Keratinocyte (primary cell): ENCODE data around the gene SLC1A2. TPM values are rescaled to one million over a fixed set of nuclear protein-coding genes. Genes with fewer than 3 reads are reported as not detected.

Experiments
- DNase-seq: peaks from one replicate; pipeline ENCODE4 v3.0.0-alpha.2; 2011; ENCODE audit warnings: low read depth, missing footprints, low spot score
- FAIRE-seq: peaks from 2 replicates; lab custom pipeline; 2011; peaks lifted over from hg19 to GRCh38; lab: Jason Lieb, UNC
- H2AFZ ChIP-seq: 2 replicates; pipeline ENCODE4 v1.6.0; 2012; ENCODE audit warnings: low read length, control low read depth, inconsistent platforms; ENCODE audit not compliant: control insufficient read depth
- H3K27ac ChIP-seq: 2 replicates; pipeline ENCODE4 v1.5.1; 2011; ENCODE audit warnings: low read length; ENCODE audit not compliant: control insufficient read depth, insufficient read depth
- H3K27me3 ChIP-seq: 3 replicates; pipeline ENCODE4 v1.6.0; 2011; ENCODE audit warnings: low read length; ENCODE audit not compliant: control insufficient read depth, insufficient read depth; ENCODE audit errors: extremely low read depth
- H3K36me3 ChIP-seq, 2 experiments: 2 replicates in 1 of 2; 3 replicates in 1 of 2; pipeline ENCODE4 v1.5.1; 2011; ENCODE audit warnings: low read length in 2 of 2, mild to moderate bottlenecking in 1 of 2; ENCODE audit not compliant: control insufficient read depth in 2 of 2, insufficient read depth in 2 of 2; ENCODE audit errors: extremely low read depth in 1 of 2
- H3K4me1 ChIP-seq: 3 replicates; pipeline ENCODE4 v1.5.1; 2011; ENCODE audit warnings: low read length; ENCODE audit not compliant: control insufficient read depth, insufficient read depth; ENCODE audit errors: extremely low read depth
- H3K4me2 ChIP-seq: 3 replicates; pipeline ENCODE4 v1.6.0; 2011; ENCODE audit warnings: low read depth, low read length; ENCODE audit not compliant: control insufficient read depth, insufficient read depth; ENCODE audit errors: extremely low read depth
- H3K4me3 ChIP-seq, 3 experiments: fragments of 200-600 bp in 1 of 3; sonication (generic) in 1 of 3; 2 replicates in 2 of 3; 3 replicates in 1 of 3; pipeline ENCODE4 v1.5.1; 2011 to 2016; ENCODE audit warnings: low read length in 3 of 3, mild to moderate bottlenecking in 3 of 3, control low read depth in 2 of 3, inconsistent platforms in 1 of 3, low read depth in 1 of 3, mixed read lengths in 1 of 3, mixed run types in 1 of 3, moderate library complexity in 1 of 3; ENCODE audit not compliant: control insufficient read depth in 2 of 3, insufficient read depth in 2 of 3; ENCODE audit errors: extremely low read depth in 1 of 3
- H3K79me2 ChIP-seq: 2 replicates; pipeline ENCODE4 v1.6.0; 2012; ENCODE audit warnings: low read length; ENCODE audit not compliant: control insufficient read depth, insufficient read depth
- H3K9ac ChIP-seq: 3 replicates; pipeline ENCODE4 v1.6.0; 2011; ENCODE audit warnings: low read length; ENCODE audit not compliant: control insufficient read depth, insufficient read depth; ENCODE audit errors: extremely low read depth
- H3K9me1 ChIP-seq: 3 replicates; pipeline ENCODE4 v1.6.0; 2011; ENCODE audit warnings: low read length; ENCODE audit not compliant: control insufficient read depth, insufficient read depth; ENCODE audit errors: extremely low read depth
- H3K9me3 ChIP-seq: 2 replicates; pipeline ENCODE4 v1.5.1; 2012; ENCODE audit warnings: low read depth, low read length; ENCODE audit not compliant: control insufficient read depth
- H4K20me1 ChIP-seq: 3 replicates; pipeline ENCODE4 v1.6.0; 2011; ENCODE audit warnings: low read length; ENCODE audit not compliant: control insufficient read depth, insufficient read depth; ENCODE audit errors: extremely low read depth
- EZH2 ChIP-seq: IDR thresholded peaks from one replicate; pipeline ENCODE4 v1.6.1; 2012; ENCODE audit warnings: inconsistent platforms, mild to moderate bottlenecking, low read length, moderate library complexity
- dilution Hi-C: fragments of 300-500 bp; cut with MboI; formaldehyde crosslinking; loops from one replicate; pipeline ENCODE4 v1.7.0; 2020; ENCODE audit warnings: low sequenced_read_pairs; ENCODE audit not compliant: extremely low pct_ligation_motif_present
- polyA plus RNA-seq, 5 experiments: library from polyadenylated mRNA; depleted of rRNA in 3 of 5; stranded (reverse) in 3 of 5; stranded (forward) in 1 of 5; unstranded in 1 of 5; fragments of >200 nt; gene quantifications; 1 replicate in 1 of 5; 2 replicates in 3 of 5; 3 replicates in 1 of 5; pipeline versions ENCODE4 v1.2.1 to v1.2.3, GENCODE V29; 2011 to 2012; ENCODE audit warnings: missing spikeins in 2 of 5, low read depth in 1 of 5, low replicate concordance in 1 of 5
- TF ChIP-seq, protein P1 (sequence below), 3 experiments: IDR thresholded peaks in 1 of 3; conservative IDR thresholded peaks in 1 of 3; optimal IDR thresholded peaks in 1 of 3; 2 replicates in 2 of 3; 3 replicates in 1 of 3; pipeline versions ENCODE3 to v1.5.1; 2011; ENCODE audit warnings: low read length in 3 of 3, mild to moderate bottlenecking in 3 of 3, moderate library complexity in 2 of 3, control low read depth in 1 of 3, inconsistent platforms in 1 of 3; ENCODE audit not compliant: insufficient read depth in 2 of 3; ENCODE audit errors: extremely low read depth in 1 of 3

Gene SLC1A2
- polyA plus RNA-seq, 1 donor (not counting 4 experiments of a cell fraction or from before 2014, with no cell fraction given) = under 0.01 TPM

- dilution Hi-C loops = no loop called here
- no peak overlapping the region for H3K4me3 ChIP-seq
- no peaks in the 10 kb centered on the region for H3K27me3 ChIP-seq
- no peaks in the 10 kb centered on the region for H4K20me1 ChIP-seq
- DNase-seq = no peak
- no peaks in the 10 kb centered on the region for H3K9me3 ChIP-seq
- H3K9me1 ChIP-seq = no peaks in the 10 kb centered on the region
- no peak overlapping the region for H3K9ac ChIP-seq
- no peak overlapping the region for H2AFZ ChIP-seq
- no peaks in the 10 kb centered on the region for H3K79me2 ChIP-seq
- H3K4me1 ChIP-seq = peaks cover 28% of the 10 kb centered on the region
- no peak for TF ChIP-seq EZH2
- TF ChIP-seq, protein P1, sequence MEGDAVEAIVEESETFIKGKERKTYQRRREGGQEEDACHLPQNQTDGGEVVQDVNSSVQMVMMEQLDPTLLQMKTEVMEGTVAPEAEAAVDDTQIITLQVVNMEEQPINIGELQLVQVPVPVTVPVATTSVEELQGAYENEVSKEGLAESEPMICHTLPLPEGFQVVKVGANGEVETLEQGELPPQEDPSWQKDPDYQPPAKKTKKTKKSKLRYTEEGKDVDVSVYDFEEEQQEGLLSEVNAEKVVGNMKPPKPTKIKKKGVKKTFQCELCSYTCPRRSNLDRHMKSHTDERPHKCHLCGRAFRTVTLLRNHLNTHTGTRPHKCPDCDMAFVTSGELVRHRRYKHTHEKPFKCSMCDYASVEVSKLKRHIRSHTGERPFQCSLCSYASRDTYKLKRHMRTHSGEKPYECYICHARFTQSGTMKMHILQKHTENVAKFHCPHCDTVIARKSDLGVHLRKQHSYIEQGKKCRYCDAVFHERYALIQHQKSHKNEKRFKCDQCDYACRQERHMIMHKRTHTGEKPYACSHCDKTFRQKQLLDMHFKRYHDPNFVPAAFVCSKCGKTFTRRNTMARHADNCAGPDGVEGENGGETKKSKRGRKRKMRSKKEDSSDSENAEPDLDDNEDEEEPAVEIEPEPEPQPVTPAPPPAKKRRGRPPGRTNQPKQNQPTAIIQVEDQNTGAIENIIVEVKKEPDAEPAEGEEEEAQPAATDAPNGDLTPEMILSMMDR (optimal IDR thresholded peaks at IDR 0.05 in 1 of 3, IDR thresholded peaks at IDR 0.05 in 1 of 3, conservative IDR thresholded peaks at IDR 0.05 in 1 of 3; ENCODE audit: extremely low read depth in 1 of 3, insufficient read depth in 2 of 3, low read length in 3 of 3) = no peak
- H3K36me3 ChIP-seq = no peaks in the 10 kb centered on the region
- H3K4me2 ChIP-seq = no peak overlapping the region
- H3K27ac ChIP-seq = no peak overlapping the region
- no peak for FAIRE-seq
These were observed 146.9 kb downstream of the SLC1A2 start for GRCh38 chr11:35272391-35272902.

GRCh38 chr11:35271031-35271430 lies 148.3 kb downstream of the SLC1A2 start:
- Histone ChIP-seq H3K4me3 (no peak overlapping the region), H3K9ac (no peak overlapping the region), H3K9me3 (no peaks in the 10 kb centered on the region), H3K4me2 (no peak overlapping the region), H2AFZ (no peak overlapping the region), H4K20me1 (no peaks in the 10 kb centered on the region), H3K27ac (no peak overlapping the region), H3K79me2 (no peaks in the 10 kb centered on the region), H3K27me3 (no peaks in the 10 kb centered on the region), H3K36me3 (no peaks in the 10 kb centered on the region), H3K9me1 (no peaks in the 10 kb centered on the region), H3K4me1 (peaks cover 17% of the 10 kb centered on the region)
- no peak for FAIRE-seq
- TF ChIP-seq, protein P1 (optimal IDR thresholded peaks at IDR 0.05 in 1 of 3, IDR thresholded peaks at IDR 0.05 in 1 of 3, conservative IDR thresholded peaks at IDR 0.05 in 1 of 3; ENCODE audit: extremely low read depth in 1 of 3, insufficient read depth in 2 of 3, low read length in 3 of 3) = no peak
- no peak for TF ChIP-seq EZH2
- dilution Hi-C loops = no loop called here
- no peak for DNase-seq
